GM21619 (cell line): Measurements from ENCODE around the gene PXMP4.

Experiments used
- ATAC-seq: cut with Tn5 transposase; IDR thresholded peaks from one replicate; pipeline ENCODE4 v1.9.1; 2021; ENCODE audit not compliant: unreplicated experiment

PXMP4 gene

GRCh38 chr20:33670715-33671499 is 49.2 kb downstream of the PXMP4 start:
- no peak for ATAC-seq

- ATAC-seq = no peak
Measured at GRCh38 chr20:33669873-33670640, 50.1 kb downstream of the PXMP4 start.

- ATAC-seq = no peak
Measured at GRCh38 chr20:33669224-33669623, 50.9 kb downstream of the PXMP4 start.

- no peak for ATAC-seq
Measured at GRCh38 chr20:33668466-33669155, 51.5 kb downstream of the PXMP4 start.

- peak; percentile 5 for ATAC-seq
Measured at GRCh38 chr20:33667676-33668465, 52.2 kb downstream of the PXMP4 start.

GRCh38 chr20:33667245-33667675 is 52.9 kb downstream of the PXMP4 start:
- ATAC-seq = peak; percentile 4

GRCh38 chr20:33666293-33667244 is 53.5 kb downstream of the PXMP4 start, which contains the start of gene ACTL10:
TSS of gene ACTL10 (plus strand) at chr20:33666943. CDS start at chr20:33667498, 555 bp downstream.
- ATAC-seq = peak; percentile 62

GRCh38 chr20:33664762-33665144 is 55.4 kb downstream of the PXMP4 start:
- no peak for ATAC-seq

GRCh38 chr20:33664085-33664761 is 55.9 kb downstream of the PXMP4 start:
- no peak for ATAC-seq

GRCh38 chr20:33663161-33664084 is 56.7 kb downstream of the PXMP4 start:
- ATAC-seq = peak; percentile 34

GRCh38 chr20:33662172-33662571 is 57.9 kb downstream of the PXMP4 start, which contains the start of gene C20orf144:
TSS of gene C20orf144 (plus strand) at chr20:33662327. CDS start at chr20:33662346, 19 bp downstream.
- no peak for ATAC-seq

GRCh38 chr20:33660685-33661058 is 59.4 kb downstream of the PXMP4 start:
- ATAC-seq = no peak

GRCh38 chr20:33660035-33660684 is 60.0 kb downstream of the PXMP4 start:
- ATAC-seq = no peak

GRCh38 chr20:33659341-33660034 is 60.6 kb downstream of the PXMP4 start:
- ATAC-seq = no peak

GRCh38 chr20:33658929-33659328 is 61.2 kb downstream of the PXMP4 start:
- no peak for ATAC-seq

GRCh38 chr20:33658510-33658909 is 61.6 kb downstream of the PXMP4 start:
- ATAC-seq = no peak

- ATAC-seq = no peak
Measured at GRCh38 chr20:33657704-33658095, 62.4 kb downstream of the PXMP4 start.
